HG02943 (cell line): ENCODE results near the gene AGK.
A peak's percentile ranks its signal among the peaks of the same experiment; 100 is the strongest.
"Not testable (repeated sequence)": the region's sequence is repeated elsewhere in the genome, so short reads cannot be mapped to it uniquely, and the experiment has no call there.

ENCODE experiments used
- ATAC-seq: cut with Tn5 transposase; IDR thresholded peaks from one replicate; pipeline ENCODE4 v1.9.1; 2021; ENCODE audit warnings: mild to moderate bottlenecking, low read depth, moderate library complexity; ENCODE audit not compliant: unreplicated experiment

AGK gene

GRCh38 chr7:141640239-141640840 lies 89.1 kb downstream of the AGK start:
- ATAC-seq = no peak

- ATAC-seq = no peak
These were observed 90.7 kb downstream of the AGK start for GRCh38 chr7:141641876-141642275.

GRCh38 chr7:141645188-141645587 lies 94.0 kb downstream of the AGK start:
- ATAC-seq = no peak

- ATAC-seq = no peak
These were observed 95.7 kb downstream of the AGK start for GRCh38 chr7:141646826-141647480.

- ATAC-seq = not testable (repeated sequence)
These were observed 96.5 kb downstream of the AGK start for GRCh38 chr7:141647701-141648100.

- ATAC-seq = no peak
These were observed 97.3 kb downstream of the AGK start for GRCh38 chr7:141648276-141649114.

- peak; percentile 74 for ATAC-seq
These were observed 98.1 kb downstream of the AGK start for GRCh38 chr7:141649137-141649864.

GRCh38 chr7:141649865-141650634 lies 98.8 kb downstream of the AGK start:
- ATAC-seq = peak; percentile 75

GRCh38 chr7:141651417-141651816 lies 100.2 kb downstream of the AGK start:
- ATAC-seq = no peak

- ATAC-seq = no peak
These were observed 101.5 kb downstream of the AGK start for GRCh38 chr7:141652691-141653090.

- ATAC-seq = peak; percentile 66
These were observed 103.3 kb downstream of the AGK start for GRCh38 chr7:141654551-141654950.

- no peak for ATAC-seq
These were observed 108.3 kb downstream of the AGK start for GRCh38 chr7:141659501-141659900.

GRCh38 chr7:141660259-141660658 lies 109.0 kb downstream of the AGK start:
- no peak for ATAC-seq

- ATAC-seq = no peak
These were observed 112.1 kb downstream of the AGK start for GRCh38 chr7:141663081-141663849.

GRCh38 chr7:141664450-141664849 lies 113.2 kb downstream of the AGK start:
- ATAC-seq = no peak

GRCh38 chr7:141665208-141666035 lies 114.2 kb downstream of the AGK start:
- no peak for ATAC-seq

GRCh38 chr7:141666071-141666470 lies 114.9 kb downstream of the AGK start:
- no peak for ATAC-seq

GRCh38 chr7:141668853-141669252 lies 117.6 kb downstream of the AGK start:
- ATAC-seq = no peak
